Inflammatory macrophage treated with lipopolysaccharide for 4 hours (primary cell): ENCODE results near the gene SLC37A4.
"Not testable (repeated sequence)": the region's sequence is repeated elsewhere in the genome, so short reads cannot be mapped to it uniquely, and the experiment has no call there.

Experiments used
- DNase-seq: peaks from one replicate; pipeline ENCODE4 v3.0.0-alpha.2; 2020

The SLC37A4 gene

DNA sequence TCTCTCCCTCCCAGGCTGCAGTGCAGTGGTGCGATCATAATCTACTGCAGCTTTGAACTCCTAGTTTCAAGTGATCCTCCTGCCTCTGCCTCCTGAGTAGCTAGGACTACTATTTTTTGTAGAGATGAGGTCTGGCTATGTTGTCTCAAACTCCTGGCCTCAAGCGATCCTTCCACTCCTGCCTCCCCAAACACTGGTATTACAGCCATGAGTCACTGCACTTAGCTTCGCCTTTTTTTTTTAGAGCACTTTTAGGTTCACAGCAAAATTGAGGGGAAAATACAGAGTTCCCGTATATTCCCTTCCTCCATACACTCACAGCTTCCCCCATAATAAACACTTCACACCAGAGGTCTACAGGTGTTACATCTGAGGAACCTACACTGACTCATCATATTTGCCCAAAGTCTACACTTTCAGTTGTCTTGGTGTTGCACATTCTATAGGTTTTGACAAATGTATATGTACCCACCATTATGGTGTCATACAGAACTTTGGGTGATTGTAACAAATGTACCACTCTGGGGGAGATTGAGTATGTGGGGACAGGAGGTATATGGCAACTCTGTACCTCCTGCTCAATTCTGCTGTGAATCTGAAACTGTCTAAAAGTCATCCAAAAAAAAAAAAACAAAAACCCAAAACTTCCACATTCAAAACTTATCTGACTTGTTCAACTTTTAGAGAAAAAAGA is 11.3 kb upstream of the SLC37A4 start:
- no peak for DNase-seq

DNA sequence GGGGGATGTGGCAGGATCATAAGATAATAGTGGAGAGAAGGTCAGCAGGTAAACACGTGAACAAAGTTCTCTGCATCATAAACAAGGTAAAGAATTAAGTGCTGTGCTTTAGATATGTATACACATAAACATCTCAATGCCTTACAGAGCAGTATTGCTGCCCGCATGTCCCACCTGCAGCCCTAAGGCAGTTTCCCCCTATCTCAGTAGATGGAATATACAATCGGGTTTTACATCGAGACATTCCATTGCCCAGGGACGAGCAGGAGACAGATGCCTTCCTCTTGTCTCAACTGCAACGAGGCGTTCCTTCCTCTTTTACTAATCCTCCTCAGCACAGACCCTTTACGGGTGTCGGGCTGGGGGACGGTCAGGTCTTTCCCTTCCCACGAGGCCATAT is 8.8 kb upstream of the SLC37A4 start:
- DNase-seq: not testable (repeated sequence)

DNA sequence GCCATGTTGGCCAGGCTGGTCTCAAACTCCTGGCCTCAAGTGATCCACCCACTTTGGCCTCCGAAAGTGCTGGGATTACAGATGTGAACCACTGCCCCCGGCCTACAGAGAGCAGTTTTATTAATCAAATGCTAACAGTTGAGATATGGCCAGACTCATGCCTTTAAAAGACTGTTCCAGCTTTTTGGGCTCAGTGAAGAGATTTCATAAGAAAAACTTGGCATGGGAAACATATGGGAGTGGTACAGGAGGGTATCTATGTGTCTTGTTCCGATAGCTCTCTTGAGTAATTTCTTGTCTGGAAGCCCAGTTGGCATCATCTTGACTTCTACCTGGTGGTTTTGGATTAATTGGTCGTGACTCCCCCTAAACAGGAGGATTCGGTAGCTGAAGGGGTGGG is 8.2 kb upstream of the SLC37A4 start:
- DNase-seq: no peak

DNA sequence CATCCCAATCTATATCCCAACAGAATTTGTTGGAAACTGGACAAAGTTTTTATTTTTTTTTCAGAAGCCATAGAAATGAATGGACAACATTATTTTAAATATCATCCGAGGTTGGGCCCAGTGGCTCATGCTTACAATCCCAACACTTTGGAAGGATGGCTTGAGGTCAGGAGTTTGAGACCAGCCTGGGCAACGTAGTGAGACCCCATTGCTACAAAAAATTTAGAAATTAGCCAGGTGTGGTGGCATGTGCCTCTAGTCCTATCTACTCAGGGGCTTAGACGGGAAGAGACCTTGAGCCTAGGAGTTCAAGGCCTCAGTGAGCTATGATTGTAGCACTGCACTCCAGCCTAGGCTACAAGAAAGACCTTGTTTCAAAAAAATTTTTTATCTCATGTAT is 4.1 kb upstream of the SLC37A4 start:
- no peak for DNase-seq

GRCh38 chr11:119033421-119033820 is 2.7 kb upstream of the SLC37A4 start:
- not testable (repeated sequence) for DNase-seq

GRCh38 chr11:119031912-119032280 is 1.2 kb upstream of the SLC37A4 start:
- DNase-seq: no peak

DNA sequence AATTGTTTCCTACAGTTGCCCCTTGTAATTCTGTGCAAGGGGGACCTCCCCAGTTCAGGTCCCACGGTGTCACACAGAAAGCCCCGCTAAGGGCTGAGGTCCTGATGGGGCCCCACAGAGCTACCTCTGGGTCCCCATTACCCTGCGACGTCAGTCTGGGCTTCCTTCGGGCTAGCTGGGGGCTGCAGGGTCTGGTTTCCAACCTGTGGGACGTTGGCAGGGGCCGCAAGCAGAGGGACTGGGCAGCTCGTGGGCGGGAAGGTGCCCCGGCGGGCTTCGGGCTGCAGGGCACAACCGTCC is 698 bp downstream of the SLC37A4 start:
- DNase-seq: no peak

GRCh38 chr11:119029340-119030028 is 1.2 kb downstream of the SLC37A4 start:
- DNase-seq: peak; percentile 42

- no peak for DNase-seq
Observed at GRCh38 chr11:119029069-119029339, 1.7 kb downstream of the SLC37A4 start.

- DNase-seq: peak; percentile 33
Observed at GRCh38 chr11:119028346-119029068, 2.2 kb downstream of the SLC37A4 start.

DNA sequence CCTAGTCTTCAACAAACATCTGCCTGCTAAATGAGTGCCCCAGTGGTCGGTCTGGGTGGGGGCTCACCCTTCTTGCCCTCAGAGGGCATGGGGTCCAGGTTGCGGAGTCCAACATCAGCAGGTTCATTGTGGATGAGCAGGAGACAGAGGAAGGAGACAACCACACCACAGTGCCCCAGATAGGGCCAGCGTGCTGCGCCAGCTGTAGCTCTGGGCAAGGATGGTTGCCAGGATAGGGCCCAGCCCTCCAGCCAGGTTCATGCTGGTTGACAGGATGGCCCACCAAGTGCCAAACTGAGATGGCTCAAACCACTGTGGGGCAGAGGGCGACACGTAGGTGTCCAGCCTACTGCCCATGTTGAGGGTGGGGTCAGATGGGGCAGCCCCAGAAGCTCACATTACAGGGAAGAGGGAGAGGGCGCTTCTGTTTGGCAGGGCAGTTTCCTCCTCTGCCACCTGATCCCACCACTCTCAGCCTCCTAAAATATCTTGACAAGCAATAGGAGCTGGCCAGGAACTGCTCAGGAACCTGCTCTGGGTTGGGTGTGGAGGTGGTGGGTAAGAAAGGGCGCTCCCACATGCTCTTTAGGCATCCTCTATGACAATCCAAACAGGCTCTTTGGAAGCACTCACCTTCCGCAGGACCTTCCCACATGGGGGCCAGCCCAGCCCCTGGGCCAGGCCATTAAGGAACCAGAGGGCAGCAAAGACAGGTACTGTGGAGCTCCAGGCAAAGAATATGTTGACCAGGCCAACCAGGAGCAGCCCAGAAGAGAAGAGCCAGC is 2.9 kb downstream of the SLC37A4 start:
- no peak for DNase-seq

DNA sequence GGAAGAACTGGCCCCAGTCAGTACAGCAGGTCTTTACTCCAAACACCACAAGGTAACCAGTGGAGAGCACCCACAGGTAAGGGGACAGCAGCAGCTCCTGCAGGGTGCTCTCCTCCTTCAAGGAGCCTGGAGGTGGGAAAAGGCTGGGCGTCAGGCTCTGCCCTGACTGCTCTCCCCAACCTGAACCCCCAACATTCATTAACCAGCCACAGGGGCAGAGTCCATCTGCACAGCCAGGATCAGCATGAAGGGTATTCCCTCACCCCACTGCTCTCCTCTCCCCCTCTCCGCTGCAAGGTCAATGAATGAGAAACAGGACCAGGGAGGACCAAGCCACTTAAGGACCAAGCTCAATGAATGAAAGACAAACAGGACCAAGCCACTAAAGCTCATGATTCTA is 3.7 kb downstream of the SLC37A4 start:
- no peak for DNase-seq

DNA sequence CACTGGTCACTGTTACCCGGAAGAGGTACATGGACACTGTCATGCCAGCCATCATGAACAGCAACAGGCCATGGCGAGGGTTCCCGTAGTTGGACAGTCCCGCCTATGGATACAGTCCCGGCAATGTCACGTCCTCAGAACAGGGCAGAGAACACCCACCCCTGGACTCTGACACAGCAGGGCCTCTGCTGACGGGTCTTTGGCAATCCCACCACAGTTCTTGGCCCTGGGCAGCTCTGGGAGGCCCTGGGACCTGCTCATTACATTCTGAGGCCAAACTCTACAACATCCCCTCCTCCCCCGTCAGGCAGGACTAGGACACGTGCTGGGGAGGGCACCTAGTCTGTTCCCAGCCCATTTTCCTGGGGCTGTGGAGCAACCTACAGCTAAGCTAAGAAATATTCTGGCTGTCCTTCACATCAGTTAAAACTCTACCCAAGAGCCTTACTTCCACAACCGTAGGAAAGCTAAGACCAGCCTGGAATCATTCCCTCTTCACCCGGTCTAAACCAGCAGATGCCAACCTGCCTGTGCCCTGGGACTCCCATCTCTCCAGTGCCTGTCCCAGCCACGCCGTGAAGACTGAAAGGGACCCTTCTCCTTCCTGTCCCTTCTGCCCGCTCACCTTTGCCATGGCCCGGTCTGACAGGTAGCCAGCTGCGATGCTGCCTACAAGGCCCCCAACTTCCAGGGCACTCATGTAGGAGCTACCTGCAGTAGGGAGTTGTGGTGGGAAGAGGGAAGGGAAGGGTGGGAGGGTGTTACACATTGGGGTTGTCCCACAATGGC is 4.5 kb downstream of the SLC37A4 start:
- DNase-seq: no peak

DNA sequence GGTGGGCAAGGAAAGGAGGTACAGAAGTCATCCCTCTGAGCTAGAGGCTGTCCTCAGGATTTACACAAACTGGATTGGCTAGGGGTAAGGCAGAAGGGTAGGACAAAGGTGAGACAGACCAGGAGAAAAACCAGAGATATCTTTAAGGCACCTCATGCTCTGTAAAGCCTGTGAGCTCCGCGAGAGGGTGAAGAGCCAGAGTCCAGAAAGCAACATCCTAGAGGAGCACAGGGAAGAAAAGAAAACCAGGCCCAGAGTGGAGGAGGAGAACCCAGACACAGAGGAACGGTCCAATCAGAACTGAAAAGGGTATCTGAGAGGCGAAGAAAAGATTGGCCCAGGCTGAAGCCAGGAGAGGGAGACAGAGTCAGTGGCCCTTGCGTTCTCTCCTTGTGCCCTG is 5.1 kb downstream of the SLC37A4 start:
- no peak for DNase-seq

DNA sequence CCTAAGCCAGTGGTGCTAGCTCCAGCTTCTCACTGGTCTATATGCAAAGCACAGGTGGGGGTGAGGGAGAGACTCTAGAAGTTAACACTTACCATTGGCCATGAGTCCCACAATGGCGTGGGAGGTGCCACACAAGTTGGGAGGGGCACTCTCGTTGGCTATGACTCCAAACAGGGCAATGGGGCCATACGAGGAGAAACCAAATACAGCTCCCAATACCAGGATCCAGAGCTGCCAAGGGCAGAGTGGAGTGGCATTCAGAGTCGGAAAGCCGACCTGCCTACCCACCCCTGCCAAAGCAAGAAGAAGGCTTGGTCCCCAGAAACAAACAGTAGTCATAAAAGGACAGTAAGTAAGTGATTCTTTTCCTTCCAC is 5.6 kb downstream of the SLC37A4 start:
- DNase-seq: no peak

- no peak for DNase-seq
Observed at GRCh38 chr11:119024430-119025098, 6.1 kb downstream of the SLC37A4 start.

DNA sequence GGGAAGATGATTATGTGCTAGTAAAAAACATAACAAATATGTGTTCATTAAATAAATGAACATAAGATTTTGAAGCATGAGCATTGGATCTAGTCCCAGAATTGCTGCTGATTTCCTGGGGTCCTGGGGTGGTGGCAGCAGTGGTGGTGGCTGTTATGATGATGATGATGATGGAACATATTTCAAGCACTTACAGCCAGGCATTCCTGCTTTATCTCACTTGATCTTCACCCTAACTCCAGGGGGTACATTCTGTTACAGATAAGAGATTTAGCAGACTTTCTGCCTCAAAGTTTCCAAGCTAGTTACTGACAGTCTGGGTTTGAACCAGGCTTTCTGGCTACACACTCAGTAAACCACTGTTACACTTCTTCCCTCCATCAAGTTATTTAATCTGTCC is 6.9 kb downstream of the SLC37A4 start:
- no peak for DNase-seq

DNA sequence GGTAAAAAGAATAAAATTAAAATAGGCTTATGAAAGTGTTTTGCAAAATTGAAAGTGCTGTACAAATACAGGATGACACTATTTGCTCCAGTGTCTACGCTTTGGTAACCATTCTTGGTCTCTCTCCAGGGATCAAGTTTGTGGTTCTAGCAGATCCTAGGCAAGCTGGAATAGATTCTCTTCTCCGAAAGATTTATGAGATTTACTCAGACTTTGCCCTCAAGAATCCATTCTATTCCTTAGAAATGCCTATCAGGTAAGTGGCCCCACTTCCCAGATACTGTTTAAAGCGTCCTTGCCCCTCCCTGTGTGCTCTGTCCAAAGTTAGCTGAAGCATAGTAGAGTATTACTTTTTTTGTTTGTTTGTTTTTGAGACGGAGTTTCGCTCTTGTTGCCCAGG is 9.0 kb downstream of the SLC37A4 start:
- no peak for DNase-seq

DNA sequence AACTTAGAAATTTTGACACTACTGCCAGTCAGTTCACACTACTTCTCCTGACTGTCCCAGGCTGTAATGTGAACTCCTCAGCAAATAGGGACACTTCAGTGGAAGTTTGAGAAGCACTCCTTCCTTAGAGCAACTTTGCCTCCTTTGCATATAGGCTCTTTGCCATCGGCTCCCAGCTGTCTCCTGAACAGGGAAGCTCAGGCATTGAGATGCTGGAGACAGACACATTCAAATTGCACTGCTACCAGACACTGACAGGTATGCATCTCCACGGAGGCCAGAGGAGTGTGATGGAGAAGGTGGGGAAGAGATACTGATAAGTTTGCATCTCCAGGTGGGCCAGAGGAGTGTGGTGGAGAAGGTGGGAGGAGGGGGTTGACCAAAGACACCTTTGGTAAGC is 10.7 kb downstream of the SLC37A4 start:
- no peak for DNase-seq

DNA sequence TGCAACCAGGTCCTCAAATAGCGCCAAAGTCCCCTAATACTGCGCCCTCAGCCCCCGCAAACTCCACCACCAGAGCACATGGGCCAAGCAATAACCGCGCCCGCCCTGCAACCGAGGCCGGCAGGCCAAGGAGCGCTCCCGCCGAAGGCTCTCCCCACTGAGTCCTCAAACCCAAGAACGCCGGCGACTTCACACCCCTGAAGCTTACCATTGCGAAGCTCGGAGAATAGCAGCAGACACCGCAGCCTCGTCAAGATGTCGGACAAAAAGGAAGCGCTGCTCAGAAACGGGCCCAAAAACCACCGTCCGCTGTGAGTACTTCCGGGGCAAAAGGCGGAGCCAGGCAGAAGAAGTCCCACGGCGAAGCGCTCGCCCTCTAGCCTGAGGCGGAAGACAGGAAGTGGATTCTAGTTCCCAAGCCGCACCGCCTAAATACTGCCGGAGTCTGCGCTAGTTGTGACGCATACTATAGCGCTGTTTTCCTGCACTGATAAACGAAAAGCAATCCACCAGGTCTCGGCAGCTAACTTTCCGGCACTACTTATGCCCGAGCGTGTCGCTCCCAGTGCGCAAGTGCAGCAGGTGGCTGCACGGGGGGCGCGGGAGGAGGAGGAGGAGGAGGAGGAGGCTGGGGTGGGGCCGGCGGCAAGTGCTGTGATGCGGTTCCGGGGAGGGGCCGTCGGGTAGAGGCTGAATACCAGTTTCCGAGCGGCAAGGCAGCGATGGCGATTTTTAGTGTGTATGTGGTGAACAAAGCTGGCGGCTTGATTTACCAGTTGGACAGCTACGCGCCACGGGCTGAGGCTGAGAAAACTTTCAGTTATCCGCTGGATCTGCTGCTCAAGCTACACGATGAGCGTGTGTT is 12.4 kb downstream of the SLC37A4 start, which contains the start of the genes RPS25 and TRAPPC4:
TSS of gene RPS25 (minus strand) at position 270 of the 865 bp plus-strand sequence. CDS start at position 211, 59 bp downstream.
TSS of gene TRAPPC4 (plus strand) at position 693 of the 865 bp plus-strand sequence. CDS start at position 723, 30 bp downstream.
- peak; percentile 97 for DNase-seq

DNA sequence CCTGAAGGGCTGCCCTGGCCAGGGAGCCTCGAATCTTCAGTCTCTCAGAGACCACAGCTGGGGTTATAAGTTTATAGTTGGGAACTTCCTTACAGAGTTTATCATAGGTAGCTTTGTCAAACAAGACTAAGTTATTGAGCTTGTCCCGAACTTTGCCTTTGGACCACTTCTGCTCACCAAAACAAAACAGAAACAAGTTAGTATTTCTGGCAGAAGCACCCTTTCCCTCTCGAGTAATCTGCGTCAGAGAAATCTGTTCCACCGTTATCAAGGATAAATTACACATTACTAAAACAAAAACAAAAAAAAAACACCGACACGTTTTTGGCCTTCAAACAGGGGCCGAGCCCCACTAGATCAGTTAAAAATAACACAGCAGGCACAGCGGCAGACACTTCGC is 13.3 kb downstream of the SLC37A4 start:
- peak; percentile 25 for DNase-seq
